NCI-H446 treated with DMSO at 0.1 percent for 48 hours (cell line): Measurements from ENCODE around the gene CACNA2D4.
"Not testable (repeated sequence)": the region's sequence is repeated elsewhere in the genome, so short reads cannot be mapped to it uniquely, and the experiment has no call there.

Source experiments
- DNase-seq: peaks from one replicate; lab custom pipeline; 2025; lab: John Stamatoyannopoulos, UW

CACNA2D4 gene

DNA sequence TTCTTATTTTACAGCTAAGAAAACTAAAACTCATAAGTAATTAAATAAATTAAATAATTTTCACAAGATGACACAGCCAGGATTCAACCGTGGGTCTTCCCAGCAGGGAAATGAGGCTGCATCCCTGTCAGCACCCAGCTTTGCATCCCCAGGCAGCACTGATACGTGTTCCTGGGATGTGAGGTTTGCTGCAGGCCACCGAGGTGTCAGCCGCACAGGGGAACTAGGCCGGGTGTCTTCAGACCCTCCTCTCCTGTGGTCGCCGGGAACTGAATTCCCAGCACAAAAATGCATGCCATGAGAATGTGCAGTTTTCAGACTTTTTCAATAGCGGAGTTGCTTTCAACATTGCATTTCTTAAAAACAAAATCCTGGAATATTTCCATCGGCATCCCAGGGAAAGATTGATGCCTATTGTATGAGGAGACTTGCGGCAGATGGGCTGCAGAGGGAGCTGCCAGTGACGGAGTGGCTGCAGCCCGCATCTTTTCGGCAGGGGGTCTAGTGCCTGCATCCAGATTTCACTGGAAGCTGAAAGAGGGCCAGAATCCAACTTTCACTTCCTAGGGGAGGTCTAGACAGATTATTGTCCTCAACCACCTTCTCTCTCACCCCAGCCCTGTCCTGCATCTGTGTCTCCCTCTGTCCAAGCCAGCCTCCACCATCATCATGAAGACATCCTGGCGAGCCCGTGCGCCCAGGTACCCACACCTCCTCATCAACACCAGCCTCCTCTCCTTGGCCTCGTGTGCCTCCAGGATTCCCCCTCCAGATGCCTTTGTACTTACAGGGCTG, 85.5 kb downstream of the CACNA2D4 start:
- peak; percentile 95 for DNase-seq

DNA sequence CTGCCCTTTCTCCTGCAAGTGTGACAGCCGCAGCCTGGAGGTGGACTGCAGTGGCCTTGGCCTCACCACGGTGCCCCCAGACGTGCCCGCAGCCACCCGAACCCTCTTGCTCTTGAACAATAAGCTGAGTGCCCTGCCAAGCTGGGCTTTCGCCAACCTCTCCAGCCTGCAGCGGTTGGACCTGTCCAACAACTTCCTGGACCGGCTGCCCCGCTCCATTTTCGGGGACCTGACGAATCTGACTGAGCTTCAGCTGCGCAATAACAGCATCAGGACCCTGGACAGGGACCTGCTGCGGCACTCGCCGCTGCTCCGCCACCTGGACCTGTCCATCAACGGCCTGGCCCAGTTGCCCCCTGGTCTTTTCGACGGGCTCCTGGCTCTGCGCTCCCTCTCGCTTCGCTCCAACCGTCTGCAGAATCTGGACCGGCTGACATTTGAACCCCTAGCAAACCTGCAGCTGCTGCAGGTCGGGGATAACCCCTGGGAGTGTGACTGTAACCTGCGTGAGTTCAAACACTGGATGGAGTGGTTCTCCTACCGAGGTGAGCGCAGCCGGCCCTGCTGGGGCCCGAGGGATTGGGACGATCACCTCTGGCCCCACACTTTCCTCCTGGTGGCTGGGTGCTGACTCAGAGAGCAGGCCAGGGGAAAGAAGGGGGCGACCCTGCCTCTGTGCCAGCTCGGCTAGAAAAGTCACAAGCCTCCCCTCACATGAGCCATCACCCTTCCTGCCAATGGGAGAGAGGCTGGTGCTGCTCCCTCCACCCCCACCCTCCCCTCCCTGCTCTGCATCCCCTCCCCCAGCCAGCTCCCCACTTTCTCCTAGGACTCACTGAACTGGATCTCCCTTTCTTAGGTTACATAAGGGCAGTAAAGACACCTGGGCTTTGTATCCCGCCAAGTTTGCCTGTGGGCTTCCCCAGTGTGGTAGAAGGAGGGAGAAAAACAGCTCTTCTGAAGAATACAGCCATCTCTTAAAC, 87.2 kb downstream of the CACNA2D4 start:
- DNase-seq = no peak

GRCh38 chr12:1830401-1830845, 88.0 kb downstream of the CACNA2D4 start:
- DNase-seq = no peak

DNA sequence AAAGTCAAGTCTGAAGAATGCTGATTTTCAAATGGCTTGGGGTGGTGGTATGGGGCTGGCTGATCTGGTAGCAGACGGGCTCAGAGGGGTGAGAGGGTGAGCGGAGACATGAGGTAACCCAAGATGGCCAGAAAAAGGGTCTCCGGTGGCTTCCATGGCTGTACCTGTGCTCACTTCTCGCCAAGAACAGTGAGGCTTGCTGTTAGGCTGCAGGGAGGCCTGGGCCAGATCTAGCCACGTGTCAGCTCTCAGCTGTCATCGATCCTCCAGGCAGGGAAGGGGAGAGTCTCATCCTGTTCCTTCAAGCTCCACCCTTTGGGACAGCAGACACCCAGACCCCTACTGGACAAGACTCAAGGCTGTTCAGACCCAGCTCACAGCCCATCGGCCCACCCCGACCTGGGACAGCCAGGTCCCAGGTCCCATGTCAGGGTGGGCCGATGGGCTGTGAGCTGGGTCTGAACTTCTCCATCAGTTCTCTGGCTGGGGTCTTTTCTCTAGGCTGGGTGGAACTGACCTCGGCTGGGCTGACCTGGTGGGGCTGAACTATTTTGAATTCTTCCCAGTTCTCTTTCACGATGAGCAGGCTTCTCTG, 89.0 kb downstream of the CACNA2D4 start:
- no peak for DNase-seq

DNA sequence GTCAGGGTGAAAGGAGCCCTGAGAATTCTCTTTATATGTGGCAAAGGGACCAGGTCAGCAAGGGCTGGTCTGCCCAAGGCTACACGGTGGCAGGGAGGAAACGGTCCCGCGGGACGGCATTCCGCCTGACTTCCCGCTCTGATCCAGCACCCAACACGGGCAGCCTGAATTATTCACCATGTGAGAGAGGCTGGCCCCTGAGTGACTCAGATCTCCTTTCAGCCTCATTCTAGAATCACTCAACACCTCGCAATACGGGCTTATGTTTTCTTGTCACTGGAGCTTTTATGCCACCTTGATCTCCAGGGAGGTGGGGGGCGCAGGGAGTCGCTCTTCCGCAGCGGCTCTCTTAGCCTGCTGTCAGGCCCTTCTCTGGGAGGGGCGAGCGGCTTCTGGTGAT, 89.6 kb downstream of the CACNA2D4 start:
- no peak for DNase-seq

- DNase-seq = no peak
Measured at GRCh38 chr12:1827826-1828805, 90.3 kb downstream of the CACNA2D4 start.

GRCh38 chr12:1826867-1827705, 91.4 kb downstream of the CACNA2D4 start:
- no peak for DNase-seq

DNA sequence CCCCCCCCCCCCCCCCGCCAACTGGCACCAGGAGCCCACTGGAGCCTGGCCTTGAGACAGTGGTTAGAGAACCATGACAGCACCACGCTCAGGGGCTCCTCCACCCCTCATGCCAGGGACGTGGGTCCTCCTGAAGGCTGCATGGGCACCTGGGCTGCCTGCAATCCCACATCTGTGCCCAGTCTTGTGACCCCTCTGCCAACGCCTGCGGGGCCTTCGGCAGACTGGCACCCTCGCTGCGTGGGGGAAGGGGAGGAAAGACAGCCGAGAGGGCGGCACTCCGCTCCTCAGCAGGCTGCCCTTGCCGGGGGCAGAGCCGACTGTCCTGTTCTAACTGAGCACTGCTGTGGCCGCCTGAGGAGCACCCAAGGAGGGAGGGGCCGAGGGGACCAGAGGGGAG, 92.1 kb downstream of the CACNA2D4 start:
- DNase-seq = no peak

GRCh38 chr12:1825382-1826102, 92.9 kb downstream of the CACNA2D4 start:
- no peak for DNase-seq

DNA sequence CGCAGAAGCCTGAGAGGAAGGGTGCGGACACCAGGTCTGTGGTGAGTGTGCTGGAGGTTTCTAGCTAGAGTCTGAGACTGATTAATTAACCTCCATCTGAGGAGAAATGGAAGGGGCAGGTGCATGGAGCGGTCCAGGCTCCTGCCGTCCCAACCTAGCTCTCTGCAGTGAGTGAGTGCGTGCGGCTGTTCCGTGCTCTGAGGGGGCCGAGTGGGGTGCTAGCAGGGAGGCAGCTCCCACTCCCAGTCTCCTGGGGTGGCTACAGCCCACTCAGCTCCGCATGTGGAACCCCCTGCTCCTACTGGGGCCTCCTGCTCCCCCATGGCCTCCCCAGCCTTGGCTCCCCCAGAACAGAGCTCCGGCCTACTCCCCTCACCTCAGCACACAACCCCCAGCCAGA, 95.2 kb downstream of the CACNA2D4 start:
- DNase-seq = no peak

GRCh38 chr12:1822699-1823098, 95.8 kb downstream of the CACNA2D4 start:
- no peak for DNase-seq

GRCh38 chr12:1821805-1822204, 96.6 kb downstream of the CACNA2D4 start:
- peak; percentile 83 for DNase-seq

- no peak for DNase-seq
Measured at GRCh38 chr12:1820896-1821291, 97.6 kb downstream of the CACNA2D4 start.

DNA sequence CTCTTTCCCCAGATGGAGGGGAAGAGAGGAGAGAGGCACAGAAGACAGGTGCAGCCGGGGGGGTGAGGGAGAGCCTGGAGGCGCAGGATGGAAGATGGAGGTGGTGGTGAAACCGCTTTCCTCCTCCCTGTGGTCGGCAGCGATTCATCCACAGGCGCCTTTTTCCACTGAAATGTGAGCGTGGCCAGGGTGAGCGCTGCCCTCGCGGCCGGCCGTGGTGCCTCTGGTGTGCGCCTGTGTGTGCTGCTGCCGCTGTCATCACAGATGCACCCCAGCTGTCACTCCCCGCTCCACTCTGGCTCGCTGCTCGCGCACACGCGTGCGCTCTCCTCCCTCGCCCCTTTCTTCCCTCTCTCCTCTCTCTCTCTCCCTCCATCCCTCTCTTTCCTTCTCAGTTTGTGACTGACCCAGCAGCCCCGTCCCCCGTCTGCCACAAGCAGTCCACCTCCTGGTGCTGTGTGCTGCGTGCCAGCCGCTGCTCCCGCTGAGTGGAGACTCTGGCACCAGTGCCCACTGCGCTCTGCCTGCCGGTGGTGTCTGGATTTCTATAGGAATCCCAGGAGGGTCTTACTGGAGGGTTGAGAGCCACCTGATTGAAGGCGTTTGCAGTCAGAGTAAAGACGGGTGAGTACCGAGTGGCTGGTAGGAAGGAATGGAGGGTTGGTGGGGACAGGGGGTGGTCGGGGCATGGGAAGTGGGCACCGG, 98.1 kb downstream of the CACNA2D4 start, which contains the start of gene LRTM2:
LRTM2 (plus strand) TSS at position 375 of the 705 bp plus-strand sequence. CDS start 7,584 bp downstream, outside the sequence.
- no peak for DNase-seq

GRCh38 chr12:1819571-1819970, 98.9 kb downstream of the CACNA2D4 start:
- DNase-seq = no peak

GRCh38 chr12:1819050-1819449, 99.4 kb downstream of the CACNA2D4 start:
- DNase-seq = no peak

DNA sequence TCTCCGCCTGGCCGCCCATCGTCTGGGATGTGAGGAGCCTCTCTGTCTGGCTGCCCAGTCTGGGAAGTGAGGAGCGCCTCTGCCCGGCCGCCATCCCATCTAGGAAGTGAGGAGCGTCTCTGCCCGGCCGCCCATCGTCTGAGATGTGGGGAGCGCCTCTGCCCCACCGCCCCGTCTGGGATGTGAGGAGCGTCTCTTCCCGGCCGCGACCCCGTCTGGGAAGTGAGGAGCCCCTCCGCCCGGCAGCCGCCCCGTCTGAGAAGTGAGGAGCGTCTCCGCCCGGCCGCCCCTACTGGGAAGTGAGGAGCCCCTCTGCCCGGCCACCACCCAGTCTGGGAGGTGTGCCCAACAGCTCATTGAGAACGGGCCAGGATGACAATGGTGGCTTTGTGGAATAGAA, 100.5 kb downstream of the CACNA2D4 start:
- DNase-seq = not testable (repeated sequence)

GRCh38 chr12:1816730-1817348, 101.6 kb downstream of the CACNA2D4 start:
- DNase-seq = no peak
